Endometrial microvascular endothelial cells (primary cell): ENCODE data around the gene SH3YL1. TPM values are rescaled to one million over a fixed set of nuclear protein-coding genes. Genes with fewer than 3 reads are reported as not detected.
"Not testable (repeated sequence)": the region's sequence is repeated elsewhere in the genome, so short reads cannot be mapped to it uniquely, and the experiment has no call there.

Experiments used
- in situ Hi-C: cut with HindIII; loops from 2 replicates; pipeline ENCODE4 v1.10.0; 2017; ENCODE audit warnings: low sequenced_read_pairs, low pct_unique_long_range_greater_than_20kb; ENCODE audit errors: inconsistent ontology term
- total RNA-seq: library from RNA; depleted of rRNA; stranded (reverse); fragments of >200 nt; gene quantifications from one replicate; pipeline ENCODE4 v1.2.3, GENCODE V29; 2015; ENCODE audit errors: inconsistent ontology term

The SH3YL1 gene
- total RNA-seq, 1 donor from 2014 or later = 15.2 TPM

DNA sequence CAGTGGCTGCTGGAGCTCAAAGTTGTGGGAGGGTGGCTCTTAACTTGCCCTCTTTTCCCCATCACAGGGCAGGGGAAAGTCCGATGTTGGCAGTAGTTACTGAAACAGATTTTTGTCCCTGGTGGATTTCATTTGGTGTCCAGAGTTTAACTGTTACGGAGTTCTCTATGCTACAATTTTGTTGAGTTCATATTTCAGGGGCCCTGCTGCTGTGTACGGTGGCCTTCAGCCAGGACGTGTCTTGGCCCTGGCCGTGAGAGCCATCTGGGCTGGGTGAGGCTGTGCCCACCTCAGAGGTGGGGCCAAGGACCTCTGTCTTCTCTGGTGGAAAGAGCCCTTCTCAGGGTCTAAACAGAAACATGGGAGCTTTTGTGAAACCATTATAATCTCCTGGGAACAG, 67.4 kb downstream of the SH3YL1 start:
- in situ Hi-C loops = no loop called here

DNA sequence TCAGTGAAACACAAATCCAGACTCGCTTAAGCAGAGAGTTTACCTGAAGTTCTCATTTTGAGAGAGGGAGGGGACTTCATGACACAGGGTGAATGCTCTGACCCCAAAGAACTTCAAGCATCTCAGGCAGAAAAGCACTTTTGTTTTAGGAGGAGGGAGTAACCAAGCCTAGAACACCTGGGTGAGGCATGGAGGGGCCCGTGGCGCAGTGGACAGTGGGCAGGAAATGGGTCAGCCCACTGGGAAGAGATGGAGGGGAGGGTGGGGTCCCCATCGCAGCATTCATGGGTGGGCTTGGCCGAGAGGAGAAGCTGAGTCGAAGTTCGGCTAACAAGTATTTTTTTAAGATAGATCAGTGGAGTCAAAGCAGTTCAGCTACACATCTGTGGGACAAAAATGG, 67.9 kb downstream of the SH3YL1 start:
- in situ Hi-C loops = no loop called here

DNA sequence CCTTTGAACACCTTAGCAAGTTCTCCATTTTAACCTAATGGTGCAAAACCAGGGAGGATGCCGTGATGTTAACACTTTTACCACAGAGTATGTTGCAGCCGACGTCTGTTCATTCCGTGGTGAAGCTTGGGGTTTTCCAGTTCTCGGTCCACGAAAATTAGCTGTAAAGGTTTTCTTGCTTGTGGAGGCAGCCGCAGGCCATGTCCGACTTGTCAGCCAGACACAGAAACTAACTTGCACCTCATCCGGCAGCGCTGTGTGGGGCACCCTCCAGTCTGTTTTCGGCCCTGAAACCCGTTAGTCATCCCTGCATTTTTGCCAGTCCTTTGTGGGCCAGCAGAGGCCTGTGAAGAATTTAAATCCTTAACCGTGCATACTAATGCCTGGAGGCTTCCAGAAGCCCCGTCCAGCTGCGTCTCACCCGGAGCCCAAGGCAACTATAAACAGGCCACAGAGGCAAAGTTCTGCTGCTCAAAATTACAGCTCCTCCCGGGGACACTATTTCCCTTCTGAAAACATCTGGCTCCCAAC, 70.6 kb downstream of the SH3YL1 start:
- in situ Hi-C loops = no loop called here

DNA sequence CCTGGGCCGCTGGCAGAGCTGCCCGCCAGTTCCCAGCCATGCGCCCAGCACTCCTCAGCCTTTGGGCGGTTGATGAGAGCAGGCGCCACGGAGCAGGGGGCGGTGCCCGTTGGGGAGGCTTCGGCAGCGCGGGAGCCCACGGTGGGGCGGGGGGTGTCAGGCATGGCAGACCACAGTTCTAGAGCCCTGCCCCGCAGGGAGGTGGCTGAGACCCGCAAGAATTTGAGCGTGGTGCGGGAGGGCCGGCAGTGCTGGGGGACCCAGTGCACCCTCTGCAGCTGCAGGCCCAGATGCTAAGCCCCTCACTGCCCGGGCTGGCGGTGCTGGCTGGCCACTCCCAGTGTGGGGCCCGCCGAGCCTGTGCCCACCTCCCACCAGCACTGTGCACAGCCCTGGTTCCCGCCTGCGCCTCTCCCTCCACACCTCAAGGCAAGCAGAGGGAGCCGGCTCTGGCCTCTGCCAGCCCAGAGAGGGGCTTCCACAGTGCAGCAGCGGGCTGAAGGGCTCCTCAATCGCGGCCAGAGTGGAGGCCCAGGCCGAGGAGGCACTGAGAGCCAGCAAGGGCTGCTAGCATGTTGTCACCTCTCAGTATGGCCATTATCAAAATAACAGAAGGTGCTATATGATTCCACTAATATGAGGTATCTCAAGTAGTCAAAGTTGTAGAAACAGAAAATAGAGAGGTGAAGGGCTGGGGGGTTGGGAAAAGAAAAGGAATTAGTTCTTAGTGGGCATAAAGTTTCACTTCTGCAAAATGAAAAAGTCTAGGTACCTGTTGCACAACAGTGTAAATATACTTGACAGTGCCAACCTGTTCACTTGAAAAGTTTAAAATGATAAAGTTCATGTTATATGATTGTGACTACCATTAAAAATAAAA, 72.3 kb downstream of the SH3YL1 start:
- in situ Hi-C loops = no loop called here

DNA sequence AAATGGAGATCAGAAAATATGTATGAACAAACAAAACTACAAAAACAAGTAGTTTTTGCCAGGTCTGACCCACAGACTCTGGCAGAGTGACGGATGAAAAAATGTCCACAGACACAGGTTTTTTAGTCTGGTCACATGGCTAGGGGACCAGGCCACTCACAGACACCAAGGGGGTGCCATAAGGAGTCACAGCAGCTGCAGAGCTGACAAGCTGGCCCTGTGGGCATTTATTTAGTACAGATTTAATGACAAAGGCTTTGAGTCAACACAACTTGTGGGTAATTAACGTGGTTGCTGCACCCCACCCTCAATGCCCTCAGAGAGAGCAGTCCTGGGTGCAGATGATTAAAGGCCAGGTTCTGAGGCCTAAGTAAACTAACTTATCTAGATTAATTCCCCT, 76.0 kb downstream of the SH3YL1 start:
- in situ Hi-C loops = no loop called here

DNA sequence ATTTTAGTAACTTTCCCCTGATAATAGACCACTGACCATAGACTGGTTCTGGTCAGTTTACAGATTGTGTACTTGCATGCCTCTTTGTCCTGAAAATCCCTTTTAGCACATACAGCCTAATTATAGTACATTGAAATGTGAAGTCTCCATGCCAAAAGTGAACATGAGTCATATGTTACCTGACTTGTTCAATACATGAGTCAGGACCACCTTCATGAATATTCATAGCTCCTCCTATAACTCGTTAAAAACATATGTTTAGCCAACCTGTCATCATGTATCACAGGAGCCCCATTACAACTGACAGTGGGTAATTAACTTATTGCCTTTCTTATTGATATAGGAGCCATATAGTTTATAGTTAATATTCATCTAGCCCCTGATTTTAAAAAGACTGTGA, 78.6 kb downstream of the SH3YL1 start:
- in situ Hi-C loops = no loop called here

DNA sequence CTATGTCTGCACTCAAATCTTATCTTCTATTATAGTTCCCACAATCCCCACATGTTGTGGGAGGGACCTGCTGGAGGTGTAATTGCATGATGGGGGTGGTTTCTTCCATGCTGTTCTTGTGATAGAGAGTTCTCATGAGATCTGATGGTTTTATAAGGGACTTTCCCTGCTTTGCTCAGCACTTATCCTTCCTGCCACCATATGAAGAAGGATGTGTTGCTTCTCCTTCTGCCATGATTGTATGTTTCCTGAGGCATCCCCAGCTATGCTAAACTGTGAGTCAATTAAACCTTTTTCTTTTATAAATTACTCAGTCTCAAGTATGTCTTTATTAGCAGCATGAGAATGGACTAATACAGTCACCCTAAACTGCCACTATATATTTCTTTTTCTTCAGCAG, 79.1 kb downstream of the SH3YL1 start:
- in situ Hi-C loops = no loop called here

DNA sequence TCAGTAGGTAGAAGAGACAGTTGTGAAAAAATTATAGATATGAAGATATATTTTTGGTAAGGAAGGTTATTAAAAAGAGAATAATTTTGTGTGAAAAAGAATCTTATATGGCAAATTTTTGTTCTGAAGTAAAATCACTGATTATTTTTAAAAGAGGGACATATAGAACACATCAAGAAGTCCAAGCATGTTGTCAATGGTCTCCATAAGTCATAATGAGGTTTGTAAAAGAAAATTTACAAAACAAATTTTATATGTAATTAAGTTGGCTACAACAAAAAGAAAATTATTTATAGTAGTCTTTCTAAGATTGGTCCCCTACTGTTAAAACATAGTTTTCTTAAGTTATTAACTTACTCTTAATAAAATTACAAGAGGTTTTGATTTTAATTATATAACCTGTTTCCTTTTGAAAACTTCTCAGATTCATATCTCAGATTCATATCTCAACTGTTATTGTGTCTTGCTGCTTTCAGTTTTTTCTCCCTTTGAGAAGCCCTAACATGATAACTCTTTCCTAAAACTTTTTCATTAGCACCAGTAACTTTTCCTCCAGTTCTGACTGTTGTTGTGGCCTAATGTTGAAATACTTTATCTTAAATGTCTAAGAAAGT, 81.2 kb downstream of the SH3YL1 start:
- in situ Hi-C loops = no loop called here

DNA sequence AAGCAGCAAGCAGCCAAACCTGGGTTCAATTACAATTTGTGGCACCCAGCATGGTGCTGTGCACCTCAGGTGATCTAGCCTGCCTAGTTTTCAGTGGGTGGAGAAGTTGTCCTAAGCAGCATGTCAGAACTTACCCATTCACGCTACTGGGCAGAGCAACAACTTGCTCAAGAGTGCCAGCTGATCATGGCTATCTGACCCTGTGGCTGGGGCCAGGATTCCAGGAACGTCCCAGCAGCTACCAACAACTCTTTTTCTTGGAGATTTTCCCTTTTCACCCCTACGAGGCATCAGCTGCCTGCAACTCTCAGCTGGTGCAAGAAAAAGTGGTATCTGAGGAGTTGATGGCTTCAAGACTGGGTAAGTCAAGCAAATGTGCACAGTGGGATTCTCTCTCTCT, 83.5 kb downstream of the SH3YL1 start:
- in situ Hi-C loops = no loop called here

DNA sequence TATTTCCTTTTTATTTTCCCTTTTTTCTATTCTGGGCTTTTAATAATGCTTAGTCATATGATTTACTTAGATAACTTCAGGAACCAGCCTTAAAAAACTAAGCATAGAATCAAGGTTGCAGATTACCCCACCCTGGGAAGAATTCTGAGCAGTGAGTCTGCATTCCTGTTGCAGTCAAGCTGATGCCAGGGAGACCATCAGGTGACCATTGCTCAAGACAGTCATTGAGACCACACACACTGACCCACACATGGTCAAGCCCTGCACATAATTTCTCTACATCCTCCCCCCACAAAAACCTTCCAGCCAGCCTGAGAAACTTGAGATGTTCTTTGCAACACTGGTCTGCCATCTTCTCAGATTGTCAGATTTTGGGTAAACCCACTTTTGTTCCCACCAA, 83.9 kb downstream of the SH3YL1 start:
- in situ Hi-C loops = no loop called here

DNA sequence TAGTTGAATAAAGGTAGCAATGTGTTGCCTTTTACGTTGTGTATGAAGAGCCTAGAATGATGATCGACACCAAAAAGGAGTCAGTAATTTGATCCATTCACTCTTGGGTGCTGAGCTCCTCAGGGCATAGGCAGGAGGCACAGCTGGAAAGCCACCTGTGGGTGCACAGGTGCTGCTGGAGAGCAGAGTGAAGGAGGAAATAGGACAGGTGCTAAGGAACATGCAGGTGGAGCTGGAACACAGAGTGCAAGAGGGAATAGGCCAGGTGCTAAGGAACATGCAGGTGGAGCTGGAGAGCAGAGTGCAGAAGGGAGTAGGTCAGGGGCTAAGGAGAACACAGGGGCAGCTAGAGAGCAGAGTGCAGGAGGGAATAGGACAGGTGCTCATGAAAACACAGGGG, 86.1 kb downstream of the SH3YL1 start:
- in situ Hi-C loops = no loop called here

DNA sequence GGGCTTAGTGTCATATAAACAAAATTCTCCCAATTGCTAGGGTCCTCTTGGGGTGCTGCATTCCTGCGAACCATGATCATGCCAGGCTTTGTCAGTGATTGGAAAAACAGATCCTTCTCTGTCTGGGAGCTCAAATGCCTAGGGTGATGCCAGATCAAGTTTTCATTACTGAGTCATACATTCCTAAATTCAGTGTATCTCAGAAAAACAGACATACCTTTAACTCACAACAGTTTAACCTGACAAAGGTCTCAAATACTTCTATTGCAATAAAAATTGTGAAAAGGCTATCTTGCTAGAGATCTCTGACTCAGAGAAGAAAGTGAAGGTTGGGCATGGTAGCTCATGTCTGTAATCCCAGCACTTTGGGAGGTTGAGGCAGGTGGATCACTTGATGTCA, 86.9 kb downstream of the SH3YL1 start:
- in situ Hi-C loops = no loop called here

DNA sequence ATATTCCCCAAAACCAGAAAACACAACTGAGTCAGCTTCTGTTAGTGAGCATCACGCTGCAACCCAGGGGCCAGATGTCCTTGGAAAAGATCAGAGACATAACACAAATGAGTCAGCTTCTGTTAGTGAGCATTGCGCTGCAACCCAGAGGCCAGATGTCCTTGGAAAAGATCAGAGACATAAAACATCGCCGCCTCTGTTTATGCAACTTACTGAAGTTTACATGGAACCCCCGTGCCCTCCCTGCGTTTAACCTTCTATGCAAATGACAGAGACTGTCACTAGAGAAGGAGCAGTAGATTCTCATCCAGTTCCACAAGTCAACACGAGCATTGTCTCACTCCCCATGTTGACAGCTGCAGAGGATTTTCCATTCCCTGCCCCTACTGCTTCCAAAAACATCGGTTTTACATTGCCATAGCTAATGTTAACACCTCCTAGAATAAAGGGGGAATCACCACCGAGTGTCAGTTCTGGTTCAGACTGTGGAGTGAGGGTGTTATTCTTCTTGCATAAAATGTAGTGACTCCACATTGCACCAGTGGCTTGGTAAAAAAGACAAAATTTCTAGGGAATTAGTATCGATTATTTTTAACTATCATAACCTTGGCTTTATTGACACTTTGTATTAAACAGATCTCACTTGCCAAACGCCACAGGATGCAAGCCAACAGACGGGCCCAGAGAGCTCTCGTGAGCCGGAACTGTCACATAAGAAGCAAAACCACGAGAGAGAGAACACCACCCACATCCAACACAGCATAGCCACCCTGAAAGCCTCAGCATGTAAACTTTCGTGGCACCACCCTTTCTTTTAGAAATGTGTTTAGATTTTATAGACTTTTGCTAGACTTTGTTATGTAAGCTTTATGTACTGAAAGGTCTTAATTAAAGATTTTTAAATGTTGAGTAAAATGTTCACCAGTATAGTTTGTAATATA, 87.7 kb downstream of the SH3YL1 start:
- in situ Hi-C loops = no loop called here

DNA sequence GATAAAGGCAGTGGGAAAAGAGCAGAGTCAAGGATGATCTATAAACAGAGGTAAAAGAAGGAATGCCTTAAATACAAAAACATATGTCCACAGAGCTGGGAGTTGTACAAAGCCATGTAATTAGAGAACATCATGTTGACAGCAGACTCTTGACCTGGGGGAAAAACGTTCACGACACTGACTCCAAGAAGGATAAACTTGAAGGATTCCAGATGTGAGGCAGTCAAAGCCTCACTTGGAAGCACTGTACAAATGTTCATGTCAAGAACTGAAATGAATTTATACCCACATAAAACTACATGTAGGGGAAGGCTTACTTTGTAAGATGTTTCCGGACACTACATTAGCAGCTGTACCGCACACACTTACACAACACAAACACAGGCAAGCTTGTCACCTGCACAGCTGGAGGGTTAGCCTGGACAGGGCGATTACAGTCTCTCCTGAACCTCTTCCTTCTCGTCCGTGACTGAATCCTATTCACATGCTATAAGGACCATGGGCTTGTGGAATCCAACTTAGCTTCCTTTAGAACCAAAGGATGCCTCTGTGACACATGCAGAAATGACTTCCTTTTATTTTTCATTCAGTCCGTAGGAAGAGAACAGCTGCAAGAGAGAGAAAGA, 88.6 kb downstream of the SH3YL1 start:
- in situ Hi-C loops = no loop called here

DNA sequence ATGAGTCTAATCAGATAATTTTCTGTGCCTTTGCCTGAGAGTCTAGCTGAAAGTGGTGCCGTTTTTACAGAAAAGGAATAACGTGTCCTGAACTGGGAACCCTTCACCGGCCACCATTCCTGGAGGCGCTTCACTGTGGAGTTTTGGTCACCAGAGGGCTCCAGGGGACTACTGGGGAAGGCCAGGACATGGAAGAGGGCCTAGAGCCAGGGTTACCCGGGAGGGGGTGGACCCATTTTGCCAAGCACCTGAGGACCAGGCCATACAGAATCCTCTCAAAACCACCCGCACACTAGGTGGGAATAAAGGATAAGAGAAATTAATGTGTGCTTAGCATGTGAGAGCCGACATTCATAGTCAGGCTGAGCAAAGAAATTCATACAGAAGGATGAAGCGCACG, 91.7 kb downstream of the SH3YL1 start:
- in situ Hi-C loops = not testable (repeated sequence)

DNA sequence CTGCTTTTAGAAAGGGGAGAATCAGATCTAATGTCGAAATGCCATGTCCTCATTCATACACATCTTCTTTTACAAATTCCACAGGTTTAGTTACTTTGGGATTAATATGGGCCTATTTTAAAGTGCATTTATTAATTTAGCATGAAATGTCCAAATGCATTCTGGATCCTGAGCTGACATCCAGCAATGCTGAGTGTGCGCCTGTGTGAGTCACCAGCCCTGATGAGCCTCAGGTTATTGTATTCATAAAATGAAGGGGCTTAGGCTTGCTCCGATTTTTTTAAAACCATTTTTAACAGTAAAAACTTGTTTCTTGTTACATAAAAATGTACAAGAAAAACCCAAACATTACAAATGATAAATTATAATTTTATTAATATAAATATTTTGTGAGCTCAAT, 94.1 kb downstream of the SH3YL1 start:
- in situ Hi-C loops = no loop called here
